Measurements from ENCODE around the gene ACBD4.

DNA sequence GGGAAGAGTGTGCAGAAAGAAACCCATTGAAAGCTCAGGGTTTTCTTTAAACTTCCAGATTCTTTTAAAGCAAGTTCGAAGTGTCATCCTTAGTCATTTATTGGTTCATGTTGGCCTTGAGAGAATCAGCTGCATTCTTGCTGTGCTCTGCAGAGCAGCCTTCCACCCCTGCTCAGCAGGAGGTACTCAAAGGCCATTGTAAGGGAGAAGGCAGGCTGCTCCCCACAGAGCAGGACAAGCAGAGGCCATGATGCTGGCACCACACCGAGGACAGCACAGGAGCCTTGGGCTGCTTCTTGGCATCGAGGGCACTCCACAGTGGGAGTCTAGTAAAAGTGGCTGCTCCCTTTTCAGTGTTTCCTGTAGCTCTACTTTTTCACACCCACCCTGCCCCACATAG lies 44.8 kb upstream of the ACBD4 start:
- TF ChIP-seq EZH2 (IDR thresholded peaks at IDR 0.05; ENCODE audit: insufficient read depth, poor library complexity, severe bottlenecking) = no peak
- no peak for TF ChIP-seq EZH2phosphoT487 (IDR thresholded peaks at IDR 0.05; ENCODE audit: insufficient read depth, low read depth)

Measured in GM23248 (cell line).